GM12891 (cell line): Measurements from ENCODE around the gene CLDN24.

Experiments
- POLR2A ChIP-seq: IDR thresholded peaks from 2 replicates; pipeline ENCODE4 v1.6.1; 2011; ENCODE audit warnings: low read depth, low read length, control low read depth
- POLR2AphosphoS5 ChIP-seq: IDR thresholded peaks from 2 replicates; pipeline ENCODE4 v1.6.1; 2011; ENCODE audit warnings: low read depth, low read length, control low read depth
- SPI1 ChIP-seq: IDR thresholded peaks from 2 replicates; pipeline ENCODE4 v1.6.1; 2011; ENCODE audit warnings: low read depth, low read length, control low read depth
- TAF1 ChIP-seq: IDR thresholded peaks from 2 replicates; pipeline ENCODE4 v1.6.1; 2011; ENCODE audit warnings: low read depth, low read length, control low read depth

DNA sequence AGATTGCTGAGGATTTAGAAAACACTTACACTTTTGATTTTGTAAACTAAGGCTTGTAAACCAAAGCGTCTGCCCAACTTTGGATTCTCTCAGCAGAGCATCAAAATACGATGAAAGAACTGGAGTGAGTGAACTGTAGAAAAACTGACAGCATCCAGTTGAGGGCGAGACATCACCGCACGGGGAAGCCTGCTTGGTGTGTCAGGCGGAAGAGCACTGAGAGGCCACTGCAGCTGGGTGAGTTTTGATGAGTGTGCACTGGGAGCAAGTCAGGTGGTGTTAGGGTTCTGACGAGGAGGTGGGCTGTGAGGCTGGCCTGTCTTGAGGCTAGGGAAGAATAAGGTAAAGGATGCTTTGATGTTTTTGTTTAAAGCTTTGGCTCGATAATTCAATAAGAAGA, 46.8 kb upstream of the CLDN24 start:
- TF ChIP-seq POLR2A (no peak), POLR2AphosphoS5 (no peak), TAF1 (no peak), SPI1 (no peak)
